Upper lobe of right lung (tissue), 1 donor: Measurements from ENCODE around the gene EXOC1. TPM values are rescaled to one million over a fixed set of nuclear protein-coding genes. Genes with fewer than 3 reads are reported as not detected.

ENCODE experiments used
- ATAC-seq: fragments of 200-7000 bp; cut with Tn5 transposase; one replicate; pipeline ENCODE4 v1.9.1; 2020; ENCODE audit warnings: mild to moderate bottlenecking, moderate library complexity
- DNase-seq: peaks from one replicate; pipeline ENCODE4 v3.0.0-alpha.2; 2020
- H3K27ac ChIP-seq: fragments of 200-600 bp; one replicate; pipeline ENCODE4 v1.8.0; 2022
- H3K27me3 ChIP-seq: fragments of 200-600 bp; one replicate; pipeline ENCODE4 v1.8.0; 2022; ENCODE audit warnings: mild to moderate bottlenecking
- H3K36me3 ChIP-seq: fragments of 200-600 bp; one replicate; pipeline ENCODE4 v1.8.0; 2022
- H3K4me1 ChIP-seq: fragments of 200-600 bp; one replicate; pipeline ENCODE4 v1.8.0; 2022
- H3K4me3 ChIP-seq: fragments of 200-600 bp; one replicate; pipeline ENCODE4 v1.8.0; 2022; ENCODE audit warnings: mild to moderate bottlenecking
- H3K9me3 ChIP-seq: fragments of 200-600 bp; one replicate; pipeline ENCODE4 v1.8.0; 2022
- intact Hi-C: fragments of 100-400 bp; cut with DNase I; formaldehyde crosslinking; loops from one replicate; pipeline ENCODE4 v1.11.0; 2022
- total RNA-seq: library from RNA; stranded (reverse); fragmentation: NEBNext Ultra II Directional; extraction: Animal tissue kit (Norgen Biotek cat#: 25700); gene quantifications from one replicate; pipeline ENCODE4 v1.2.1, GENCODE V29; 2021
- TF ChIP-seq, protein P1 (sequence below): fragments of 200-600 bp; IDR thresholded peaks from one replicate; pipeline ENCODE4 v1.8.0; 2022; ENCODE audit warnings: antibody characterized with exemption
- donor health status: DM: no; HTN: yes; CAD: no; lungs with severe emphysema.

Gene EXOC1
- total RNA-seq, 1 donor from 2014 or later, result 32.9 TPM

DNA sequence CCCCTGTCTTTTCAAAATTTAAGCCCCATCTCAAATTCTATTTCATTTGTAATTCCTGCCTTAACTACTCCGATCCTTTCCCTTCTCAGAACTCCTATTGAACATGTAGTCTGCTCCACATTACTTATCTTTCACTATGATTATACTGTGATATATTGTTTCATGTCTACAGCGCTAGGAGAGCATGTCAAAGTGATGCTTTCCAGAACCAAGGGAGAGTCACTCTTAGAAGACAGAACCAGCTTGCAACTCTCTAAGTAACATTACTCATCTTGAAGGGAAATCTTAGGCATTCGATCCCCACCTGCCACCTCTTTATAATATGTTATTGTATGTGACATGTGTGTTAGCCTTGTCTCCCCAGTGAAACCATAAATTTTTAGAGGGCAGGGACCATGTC lies 23.4 kb upstream of the EXOC1 start:
- Histone ChIP-seq H3K9me3 (no peaks in the 10 kb centered on the region), H3K27ac (no peak overlapping the region), H3K4me3 (no peak overlapping the region), H3K4me1 (no peaks in the 10 kb centered on the region), H3K36me3 (no peaks in the 10 kb centered on the region), H3K27me3 (peaks cover 5% of the 10 kb centered on the region)
- no peak for DNase-seq
- intact Hi-C loops, result no loop called here
- TF ChIP-seq, protein P1, sequence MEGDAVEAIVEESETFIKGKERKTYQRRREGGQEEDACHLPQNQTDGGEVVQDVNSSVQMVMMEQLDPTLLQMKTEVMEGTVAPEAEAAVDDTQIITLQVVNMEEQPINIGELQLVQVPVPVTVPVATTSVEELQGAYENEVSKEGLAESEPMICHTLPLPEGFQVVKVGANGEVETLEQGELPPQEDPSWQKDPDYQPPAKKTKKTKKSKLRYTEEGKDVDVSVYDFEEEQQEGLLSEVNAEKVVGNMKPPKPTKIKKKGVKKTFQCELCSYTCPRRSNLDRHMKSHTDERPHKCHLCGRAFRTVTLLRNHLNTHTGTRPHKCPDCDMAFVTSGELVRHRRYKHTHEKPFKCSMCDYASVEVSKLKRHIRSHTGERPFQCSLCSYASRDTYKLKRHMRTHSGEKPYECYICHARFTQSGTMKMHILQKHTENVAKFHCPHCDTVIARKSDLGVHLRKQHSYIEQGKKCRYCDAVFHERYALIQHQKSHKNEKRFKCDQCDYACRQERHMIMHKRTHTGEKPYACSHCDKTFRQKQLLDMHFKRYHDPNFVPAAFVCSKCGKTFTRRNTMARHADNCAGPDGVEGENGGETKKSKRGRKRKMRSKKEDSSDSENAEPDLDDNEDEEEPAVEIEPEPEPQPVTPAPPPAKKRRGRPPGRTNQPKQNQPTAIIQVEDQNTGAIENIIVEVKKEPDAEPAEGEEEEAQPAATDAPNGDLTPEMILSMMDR, result no peak
- ATAC-seq, result no peak

DNA sequence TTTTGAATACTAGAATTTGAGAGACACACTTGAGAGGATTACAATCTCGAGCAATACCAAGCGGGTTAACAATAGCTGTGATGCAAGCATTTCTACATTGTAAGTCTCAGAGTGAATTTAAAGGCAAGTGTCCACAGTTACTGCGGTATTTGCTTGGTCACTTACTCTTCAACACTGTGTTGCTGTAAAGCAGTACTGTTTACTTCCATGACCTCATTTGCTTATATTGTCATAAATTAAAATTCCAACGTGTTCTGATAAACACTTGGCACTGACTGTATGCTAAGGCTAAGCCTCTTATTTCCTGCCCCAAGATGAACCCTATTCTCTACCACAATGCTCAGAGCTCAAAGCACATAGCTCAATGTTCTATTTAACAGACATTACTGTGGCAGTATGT lies 22.7 kb upstream of the EXOC1 start:
- H3K36me3 ChIP-seq, result no peaks in the 10 kb centered on the region
- no peak for DNase-seq
- intact Hi-C loops, result no loop called here
- no peak overlapping the region for H3K4me3 ChIP-seq
- no peaks in the 10 kb centered on the region for H3K4me1 ChIP-seq
- TF ChIP-seq, protein P1, result no peak
- no peak overlapping the region for H3K27ac ChIP-seq
- ATAC-seq, result no peak
- H3K9me3 ChIP-seq, result no peaks in the 10 kb centered on the region
- peaks cover 5% of the 10 kb centered on the region for H3K27me3 ChIP-seq

DNA sequence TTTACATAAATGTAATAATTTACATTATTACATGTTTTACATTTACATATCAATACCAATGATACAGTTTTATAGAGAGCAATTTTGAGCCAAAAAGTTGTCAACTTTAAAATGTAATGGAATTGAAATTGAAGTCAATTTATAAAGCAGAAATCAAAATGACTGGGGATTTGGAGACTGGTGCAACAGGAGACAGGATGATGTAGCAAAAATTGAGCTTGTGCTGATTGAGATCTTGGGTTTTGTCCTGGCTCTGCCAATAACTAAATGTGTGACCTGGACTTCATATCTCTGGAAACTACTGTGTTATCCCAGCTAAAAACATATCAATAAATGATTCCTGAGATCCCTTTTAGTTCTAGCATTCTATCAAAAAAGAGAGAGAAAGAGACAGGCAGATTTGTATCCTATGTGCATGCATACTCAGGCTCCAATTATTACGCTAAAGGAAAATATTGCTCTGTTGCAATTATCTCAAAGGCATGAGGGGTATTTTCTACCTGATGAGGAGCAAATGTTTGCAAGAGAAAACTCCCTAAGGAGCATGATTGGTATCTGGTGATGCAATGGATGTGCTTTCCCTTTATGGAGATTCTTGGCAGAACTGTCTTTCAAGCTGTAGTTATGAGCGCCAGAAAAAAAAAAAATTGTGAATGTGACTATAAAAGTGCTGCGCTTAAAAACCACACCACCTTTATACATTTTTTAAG lies 19.2 kb upstream of the EXOC1 start:
- Histone ChIP-seq H3K4me3 (no peak overlapping the region), H3K27me3 (peaks cover 5% of the 10 kb centered on the region), H3K27ac (no peak overlapping the region), H3K4me1 (no peaks in the 10 kb centered on the region), H3K36me3 (no peaks in the 10 kb centered on the region), H3K9me3 (no peaks in the 10 kb centered on the region)
- intact Hi-C loops, result no loop called here
- ATAC-seq, result no peak
- TF ChIP-seq, protein P1, result no peak
- DNase-seq, result no peak

DNA sequence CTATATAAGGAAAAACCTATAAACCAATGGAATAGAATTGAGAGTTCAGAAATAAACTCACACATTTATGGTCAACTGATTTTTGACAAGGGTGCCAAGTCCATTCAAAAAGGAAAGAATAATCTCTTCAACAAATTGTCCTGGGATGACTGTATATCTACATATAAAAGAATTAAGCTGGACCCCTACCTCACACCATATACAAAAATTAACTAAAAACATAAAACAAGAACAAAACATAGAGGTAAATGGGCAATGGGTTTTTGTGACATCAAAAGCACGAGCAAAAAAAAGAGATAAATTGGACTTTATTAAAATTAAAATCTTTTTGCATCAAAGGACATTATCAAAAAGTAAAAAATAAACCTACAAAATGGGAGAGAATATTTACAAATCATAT lies 15.5 kb upstream of the EXOC1 start:
- Histone ChIP-seq H3K9me3 (no peaks in the 10 kb centered on the region), H3K4me1 (no peaks in the 10 kb centered on the region), H3K27ac (no peak overlapping the region), H3K27me3 (no peaks in the 10 kb centered on the region), H3K36me3 (no peaks in the 10 kb centered on the region), H3K4me3 (no peak overlapping the region)
- no peak for ATAC-seq
- intact Hi-C loops, result no loop called here
- no peak for DNase-seq
- TF ChIP-seq, protein P1, result no peak

DNA sequence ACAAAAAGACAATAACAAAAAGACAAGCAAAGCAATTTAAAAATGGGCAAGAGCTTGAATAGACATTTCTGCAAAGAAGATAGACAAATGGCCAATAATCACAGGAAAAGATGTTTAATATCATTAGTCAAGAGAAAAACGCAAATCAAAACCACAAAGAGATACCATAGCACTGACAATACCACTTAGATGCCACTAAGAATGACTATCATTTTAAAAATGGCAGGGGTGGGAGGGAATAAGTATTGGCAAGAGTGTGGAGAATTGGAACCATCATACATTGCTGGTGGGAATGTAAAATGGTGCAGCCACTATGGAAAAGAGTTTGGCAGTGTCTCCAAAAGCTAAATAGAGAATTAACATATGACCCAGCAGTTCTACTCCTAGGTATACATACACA lies 15.1 kb upstream of the EXOC1 start:
- intact Hi-C loops, result no loop called here
- Histone ChIP-seq H3K36me3 (no peaks in the 10 kb centered on the region), H3K27me3 (no peaks in the 10 kb centered on the region), H3K9me3 (no peaks in the 10 kb centered on the region), H3K4me3 (no peak overlapping the region), H3K27ac (no peak overlapping the region), H3K4me1 (no peaks in the 10 kb centered on the region)
- ATAC-seq (no peak), DNase-seq (no peak)
- TF ChIP-seq, protein P1, result no peak

DNA sequence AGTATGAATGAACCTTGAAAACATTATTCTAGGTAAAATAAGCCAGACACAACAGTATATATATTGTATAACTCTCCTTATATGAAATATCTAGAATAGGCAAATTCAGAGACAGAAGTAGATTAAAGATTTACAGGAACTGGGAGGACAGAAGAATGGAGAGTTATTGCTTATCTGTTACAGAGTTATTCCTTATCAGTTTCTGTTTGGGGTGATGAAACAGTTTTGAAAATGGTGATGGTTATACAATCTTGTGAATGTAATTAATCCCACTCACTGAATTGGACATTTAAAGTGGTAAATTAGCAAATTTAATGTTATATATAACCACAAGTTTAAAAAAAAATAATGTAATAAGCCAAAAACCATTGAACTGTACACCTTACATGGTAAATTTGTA lies 14.5 kb upstream of the EXOC1 start:
- H3K4me3 ChIP-seq, result no peak overlapping the region
- intact Hi-C loops, result no loop called here
- ATAC-seq, result no peak
- no peaks in the 10 kb centered on the region for H3K36me3 ChIP-seq
- TF ChIP-seq, protein P1, result no peak
- no peaks in the 10 kb centered on the region for H3K9me3 ChIP-seq
- no peak for DNase-seq
- no peaks in the 10 kb centered on the region for H3K4me1 ChIP-seq
- H3K27me3 ChIP-seq, result no peaks in the 10 kb centered on the region
- no peak overlapping the region for H3K27ac ChIP-seq
